HG02798 (cell line): Measurements from ENCODE around the gene RASGEF1B.
A peak's percentile ranks its signal among the peaks of the same experiment; 100 is the strongest.
"Not testable (repeated sequence)": the region's sequence is repeated elsewhere in the genome, so short reads cannot be mapped to it uniquely, and the experiment has no call there.

ENCODE experiments used
- ATAC-seq: cut with Tn5 transposase; IDR thresholded peaks from one replicate; pipeline ENCODE4 v1.9.1; 2021; ENCODE audit warnings: mild to moderate bottlenecking; ENCODE audit not compliant: unreplicated experiment, poor library complexity

The RASGEF1B gene

DNA sequence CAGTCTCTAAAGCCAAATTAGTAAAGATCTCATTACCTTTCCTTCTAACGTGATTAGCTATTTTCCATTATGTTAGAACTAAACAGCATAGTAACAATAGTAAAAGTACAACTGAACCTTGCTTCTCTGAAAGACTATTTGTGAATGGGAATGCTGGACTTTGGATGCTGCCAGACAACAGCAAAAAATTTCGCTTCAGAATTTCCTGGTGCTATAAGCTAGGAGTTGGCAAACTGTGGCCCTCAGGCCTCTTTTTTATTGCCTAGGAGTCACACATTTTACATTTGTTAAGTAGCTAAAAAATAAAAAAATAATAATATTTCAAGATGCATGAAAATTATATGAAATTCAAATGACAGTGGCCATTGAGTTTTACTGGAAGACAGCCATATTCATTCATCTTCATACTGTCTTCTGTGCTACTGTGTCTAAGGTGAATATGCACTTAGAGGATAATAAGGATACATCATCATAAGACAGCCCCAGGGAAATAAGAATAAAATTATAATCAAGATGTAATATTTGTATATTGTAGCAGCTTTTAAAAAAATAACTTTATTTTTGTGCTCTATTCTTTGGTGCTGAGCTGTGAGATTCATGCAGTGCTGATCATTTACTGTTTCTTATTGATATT is 34.6 kb downstream of the RASGEF1B start:
- no peak for ATAC-seq

DNA sequence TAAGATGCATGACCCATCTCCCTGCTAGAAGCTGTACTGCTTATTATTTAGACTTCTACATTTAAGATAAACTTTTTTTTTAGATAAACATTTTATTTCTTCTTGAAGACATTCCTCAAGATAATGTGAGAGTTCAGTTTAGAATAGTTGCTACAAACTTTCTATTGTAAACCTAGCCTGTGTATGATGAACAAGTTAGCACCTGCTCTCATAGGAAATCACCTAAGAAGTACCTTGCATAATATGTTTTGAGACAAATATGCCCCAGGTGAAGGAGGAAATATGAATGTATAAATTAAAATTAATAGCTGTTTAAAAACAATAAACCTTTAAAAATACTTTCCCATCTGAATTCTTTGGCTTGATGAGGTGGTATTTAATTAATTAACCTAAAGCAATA is 35.6 kb downstream of the RASGEF1B start:
- no peak for ATAC-seq

DNA sequence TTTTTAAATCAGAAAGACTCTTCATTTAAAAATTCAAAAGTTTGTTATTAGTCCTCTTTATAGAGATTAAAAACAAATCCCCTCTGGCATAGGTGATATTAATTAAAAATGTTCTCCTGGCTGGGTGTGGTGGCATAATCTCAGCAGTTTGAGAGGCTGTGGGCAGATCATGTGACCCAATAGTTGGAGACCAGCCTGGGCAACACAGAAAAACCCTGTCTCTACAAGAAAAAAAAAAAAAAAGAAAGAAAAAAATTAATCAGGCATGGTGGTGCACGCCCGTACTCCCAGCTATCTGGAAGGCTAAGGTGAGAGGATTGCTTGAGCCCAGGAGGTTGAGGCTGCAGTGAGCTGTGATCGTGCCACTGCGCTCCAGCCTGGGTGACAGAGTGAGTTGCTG is 38.9 kb downstream of the RASGEF1B start:
- ATAC-seq, result no peak

DNA sequence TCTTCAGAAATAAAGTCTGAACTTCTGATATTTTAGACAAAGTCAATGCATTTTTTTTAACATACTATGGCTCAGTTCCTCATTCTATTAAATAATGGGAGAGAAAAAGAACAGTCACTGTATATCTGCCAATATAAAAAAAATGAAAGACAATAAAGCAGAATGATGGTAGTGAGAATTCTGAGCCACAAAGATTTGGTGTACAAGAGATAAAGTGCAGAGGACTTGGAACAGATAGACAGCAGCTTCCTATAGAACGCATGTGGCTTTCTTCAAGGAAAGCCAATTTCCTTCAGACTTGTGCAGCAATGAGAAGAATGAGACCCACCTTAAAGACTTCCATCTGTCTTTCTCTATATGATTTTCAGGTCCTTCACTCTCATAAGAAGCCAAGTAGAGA is 39.7 kb downstream of the RASGEF1B start:
- no peak for ATAC-seq

DNA sequence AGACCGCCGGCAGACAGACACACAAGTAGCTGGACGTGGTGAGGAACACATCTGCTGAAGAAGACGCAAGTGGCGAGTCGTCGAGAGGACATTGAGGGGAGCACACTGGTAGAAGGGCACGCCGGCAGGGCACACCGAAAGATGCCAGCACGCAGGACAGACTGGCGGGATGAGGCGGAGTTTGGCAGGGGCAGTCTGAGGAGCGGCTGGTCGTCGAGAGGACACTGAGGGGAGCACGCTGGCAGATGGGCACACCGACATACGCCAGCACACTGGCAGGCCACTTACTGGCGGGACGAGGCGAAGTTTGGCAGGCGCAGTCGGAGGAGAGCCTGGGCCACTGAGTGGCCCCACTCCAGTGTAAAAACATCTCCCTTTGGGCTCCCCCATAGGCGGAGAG is 42.1 kb downstream of the RASGEF1B start:
- no peak for ATAC-seq

DNA sequence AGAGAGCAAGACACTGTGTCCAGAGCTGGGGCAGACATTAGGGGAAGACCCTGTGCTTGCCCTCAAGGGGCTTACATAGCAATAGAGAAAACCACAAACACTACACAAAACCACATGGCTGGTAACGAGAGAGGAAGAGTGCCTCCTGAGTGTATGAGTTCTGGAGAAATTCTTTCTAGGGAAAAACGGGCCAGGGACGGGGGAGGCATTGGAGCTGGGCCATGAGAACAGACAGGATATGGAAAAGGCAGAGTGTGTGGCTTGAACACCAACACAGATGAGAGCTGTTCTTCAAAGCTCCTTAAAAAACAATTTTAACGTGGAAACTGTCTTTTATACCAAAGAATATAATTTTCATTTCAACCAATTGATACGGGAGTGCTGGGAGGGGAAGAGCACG is 42.7 kb downstream of the RASGEF1B start:
- ATAC-seq, result no peak

DNA sequence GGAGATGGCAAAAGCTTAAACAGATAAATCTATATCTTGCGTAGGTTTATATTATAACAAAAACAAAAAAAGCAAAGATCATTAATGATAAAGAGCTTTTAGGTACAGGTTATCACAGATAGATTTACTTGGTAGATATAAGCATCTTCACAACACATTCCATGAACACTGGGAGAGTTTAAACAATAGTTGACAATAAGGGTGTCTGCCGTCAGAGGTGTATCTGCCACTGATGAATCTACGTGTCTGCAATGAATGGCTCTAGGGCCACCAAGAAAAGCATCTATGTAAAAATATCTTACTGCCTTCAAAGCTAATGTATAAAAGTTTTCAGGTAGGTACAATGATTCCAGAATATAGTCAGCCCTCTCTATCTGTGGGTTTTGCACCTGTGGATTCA is 43.7 kb downstream of the RASGEF1B start:
- ATAC-seq, result no peak

DNA sequence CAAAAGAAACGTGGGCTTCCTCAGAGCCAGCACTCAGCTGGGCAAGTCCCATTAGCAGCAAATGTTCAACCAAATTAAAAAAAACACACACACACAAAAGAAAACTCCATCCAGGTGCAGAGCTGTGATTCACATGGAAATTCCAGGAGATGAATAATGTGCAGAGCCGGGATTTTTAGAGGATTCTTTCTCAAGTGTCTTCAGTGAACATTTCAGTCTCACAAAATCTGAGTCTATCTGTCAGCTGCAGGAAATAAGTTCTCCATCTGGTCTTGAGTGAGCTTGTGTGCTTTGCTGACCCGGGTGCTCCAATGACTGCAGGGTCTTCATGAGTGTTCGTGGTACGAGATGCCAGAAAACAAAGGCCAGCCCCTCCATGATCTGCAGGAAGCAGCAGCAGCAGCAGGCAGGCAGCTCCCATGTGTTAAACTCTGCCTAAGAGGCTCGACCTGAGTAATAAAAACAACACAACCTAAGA is 44.3 kb downstream of the RASGEF1B start:
- ATAC-seq, result no peak

DNA sequence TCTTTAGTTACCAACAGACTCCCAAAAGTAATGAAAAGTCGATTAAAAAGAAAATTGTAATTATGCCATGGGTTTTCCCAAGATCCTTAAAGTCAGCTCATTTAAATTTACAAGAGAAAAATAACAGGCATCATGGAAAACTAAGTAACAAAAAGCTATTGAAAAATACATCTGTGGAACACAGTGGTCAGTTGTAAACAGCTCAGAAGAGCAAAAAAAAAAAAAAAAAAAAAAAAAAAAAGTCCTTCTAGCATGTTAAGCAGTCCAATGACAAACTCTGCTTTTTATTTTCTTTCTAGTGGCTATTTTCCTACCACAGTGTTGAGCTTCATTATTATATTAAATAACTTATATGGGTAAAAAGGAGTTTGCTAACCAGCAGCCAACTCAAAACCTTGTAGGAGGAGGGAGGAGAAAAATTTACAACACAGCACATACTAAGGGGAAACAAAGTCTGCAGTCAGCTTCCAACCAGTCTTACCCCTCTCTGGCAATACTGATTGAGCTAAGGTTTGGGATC is 44.9 kb downstream of the RASGEF1B start:
- ATAC-seq, result no peak

DNA sequence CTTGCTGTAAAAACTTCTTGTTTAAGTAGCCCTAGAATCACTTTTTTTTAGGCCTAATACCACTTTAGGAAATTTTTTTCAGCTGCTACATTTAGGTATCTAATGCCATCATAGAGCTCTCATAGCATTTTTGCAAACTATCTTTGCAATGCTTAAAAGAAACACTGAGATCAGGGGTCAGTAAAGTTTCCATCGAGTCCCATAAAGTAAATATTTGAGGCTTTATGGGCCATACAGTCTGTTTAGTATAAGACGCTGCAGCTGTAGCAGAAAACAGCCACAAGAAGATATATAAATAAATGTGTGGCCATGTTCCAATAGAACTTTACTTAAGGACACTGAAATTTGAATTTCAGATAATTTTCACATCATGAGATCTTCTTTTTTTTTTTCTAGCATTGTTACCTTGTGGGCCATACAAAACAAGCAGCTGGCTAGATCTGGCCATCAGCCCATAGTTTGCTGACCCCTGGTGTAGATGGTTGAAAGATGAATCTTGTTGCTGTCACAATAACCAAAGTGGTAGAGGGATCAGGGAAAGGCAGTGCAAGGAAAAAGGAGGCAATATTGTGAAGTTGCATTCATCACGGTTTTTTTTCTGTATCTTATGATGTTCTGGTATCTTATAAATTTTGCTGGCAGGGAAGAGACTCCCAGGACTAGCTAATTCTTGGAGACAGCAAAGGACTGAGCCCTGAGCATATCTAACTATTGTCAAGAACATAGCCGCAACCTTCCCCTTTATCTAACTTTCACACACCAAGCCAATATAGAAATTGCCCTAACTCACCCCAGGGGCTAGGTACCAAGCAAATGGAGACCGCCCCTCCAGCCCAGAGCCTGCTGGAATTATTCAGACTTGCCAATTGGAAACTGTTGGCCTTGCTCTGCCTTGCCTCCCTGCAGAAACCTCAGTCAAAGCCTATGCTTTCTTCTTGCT is 46.6 kb downstream of the RASGEF1B start:
- ATAC-seq, result no peak

DNA sequence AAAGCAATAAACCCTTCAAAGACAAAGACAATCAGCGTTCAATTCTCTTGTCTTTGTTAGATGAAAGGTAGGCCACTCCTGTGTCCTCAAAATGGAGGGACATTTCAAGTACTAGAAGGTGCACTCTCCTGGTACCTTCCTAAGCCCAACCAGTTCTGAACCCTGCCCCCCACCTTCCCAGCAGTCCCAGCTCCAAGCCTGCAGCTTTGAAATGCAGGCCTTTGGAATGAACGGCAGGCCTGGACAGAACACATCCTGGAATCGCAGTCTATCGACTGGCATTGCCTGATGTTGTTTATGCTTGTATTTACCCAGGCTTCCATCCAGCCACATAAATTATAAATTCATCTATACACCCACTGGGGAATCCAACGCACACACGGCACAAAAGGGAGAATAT is 47.4 kb downstream of the RASGEF1B start:
- ATAC-seq, result no peak

DNA sequence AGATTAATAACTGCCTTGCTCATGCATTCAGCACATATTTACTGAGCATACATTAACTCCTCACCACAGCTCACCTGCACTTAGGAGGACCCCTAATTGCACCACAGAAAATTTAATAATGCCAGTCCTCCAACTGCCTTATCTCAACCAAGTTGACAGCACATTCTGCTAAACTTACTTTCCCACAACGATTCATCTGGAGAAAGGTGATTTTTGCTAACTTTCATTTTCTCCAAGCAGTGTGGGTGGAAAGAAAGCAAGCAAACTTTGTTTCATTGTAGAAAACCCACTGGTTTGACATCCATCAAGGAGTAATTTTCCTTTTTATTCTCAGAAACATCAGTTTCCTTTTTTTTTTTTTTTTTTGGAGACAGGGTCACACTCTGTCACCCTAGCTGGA is 49.1 kb downstream of the RASGEF1B start:
- ATAC-seq, result no peak

DNA sequence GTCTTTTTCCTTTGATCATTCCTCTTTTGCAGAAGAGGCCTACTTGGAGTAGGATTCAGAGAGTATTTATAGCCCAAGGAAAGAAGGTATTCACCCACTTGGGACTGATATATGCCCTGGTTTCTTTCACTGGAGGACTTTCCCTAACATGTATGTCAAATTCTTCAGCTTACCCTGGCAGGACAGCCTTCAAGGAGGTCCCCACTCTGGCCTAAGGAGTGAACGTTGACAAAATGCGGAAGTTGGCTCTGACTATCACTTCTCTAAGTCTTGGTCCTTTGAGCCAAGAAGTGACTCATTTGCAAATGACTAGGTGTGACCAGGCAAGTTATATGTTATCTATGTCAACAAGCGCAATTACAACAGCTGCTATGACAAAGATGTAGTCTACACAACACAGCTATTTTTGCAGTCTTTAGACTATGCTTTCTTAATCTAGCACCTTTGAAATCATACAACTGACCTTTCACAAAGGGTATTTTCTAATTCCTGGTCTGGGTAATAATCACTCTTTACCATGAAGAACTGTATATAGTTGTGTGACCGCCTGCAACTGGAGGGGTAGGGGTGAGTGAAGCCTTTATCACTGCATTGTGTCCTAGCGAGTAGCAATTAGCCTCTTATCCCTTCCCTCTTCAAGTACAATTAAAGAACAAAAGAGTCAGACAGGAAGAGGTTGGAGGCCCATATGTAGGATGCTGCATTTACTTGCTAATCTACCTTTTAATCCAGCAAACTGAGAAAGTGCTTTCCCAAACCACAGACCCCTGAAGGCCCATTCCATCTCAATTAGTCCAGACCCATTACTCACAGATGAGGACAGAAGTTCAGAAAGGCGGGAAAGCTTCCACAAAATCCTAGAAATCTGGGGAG is 50.1 kb downstream of the RASGEF1B start:
- peak; percentile 98 for ATAC-seq

DNA sequence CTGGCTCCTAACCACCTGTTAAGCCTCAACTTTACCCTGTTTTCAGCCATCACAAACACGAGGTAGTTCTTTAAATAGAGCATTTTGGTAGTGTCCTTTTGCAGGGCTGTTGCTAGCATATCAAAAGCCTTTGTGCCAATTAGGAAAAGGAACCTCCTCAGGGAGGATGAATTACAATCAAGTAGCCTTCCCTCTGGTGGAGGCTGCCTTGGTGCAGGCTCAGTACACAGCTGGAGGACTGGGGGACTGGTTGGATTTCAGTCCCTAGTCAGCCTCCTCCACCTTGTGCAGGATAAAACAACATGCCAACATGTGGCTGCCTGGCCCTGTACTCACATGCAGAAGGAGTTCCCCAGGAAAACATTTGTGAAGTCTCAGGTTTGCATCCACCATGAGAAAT is 53.1 kb downstream of the RASGEF1B start:
- ATAC-seq, result no peak

DNA sequence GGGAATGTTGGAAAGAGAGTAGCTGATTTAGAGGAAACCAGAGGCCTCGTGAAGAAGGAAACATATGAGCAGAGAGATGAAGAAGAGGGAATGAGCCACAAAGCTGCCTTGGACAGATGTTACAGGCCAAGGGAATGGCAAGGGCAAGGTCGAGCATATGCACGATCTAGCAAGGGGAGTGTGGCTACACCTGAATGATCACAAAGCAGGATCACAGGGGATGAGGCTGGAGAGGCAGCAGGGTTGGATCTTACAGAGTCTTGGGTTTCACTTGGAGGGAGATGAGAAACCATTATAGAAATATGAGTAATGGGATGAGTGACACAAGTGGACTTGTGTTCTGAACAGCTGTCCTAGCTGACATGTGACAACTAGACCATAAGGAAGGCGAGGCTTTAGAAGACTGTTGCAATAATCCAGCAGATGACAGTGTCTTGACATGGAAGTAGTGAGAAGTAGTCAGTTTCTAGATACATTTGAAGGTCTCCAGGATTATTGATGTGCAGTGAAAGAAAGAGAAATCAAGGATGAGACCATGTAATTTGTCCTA is 58.7 kb downstream of the RASGEF1B start:
- no peak for ATAC-seq

DNA sequence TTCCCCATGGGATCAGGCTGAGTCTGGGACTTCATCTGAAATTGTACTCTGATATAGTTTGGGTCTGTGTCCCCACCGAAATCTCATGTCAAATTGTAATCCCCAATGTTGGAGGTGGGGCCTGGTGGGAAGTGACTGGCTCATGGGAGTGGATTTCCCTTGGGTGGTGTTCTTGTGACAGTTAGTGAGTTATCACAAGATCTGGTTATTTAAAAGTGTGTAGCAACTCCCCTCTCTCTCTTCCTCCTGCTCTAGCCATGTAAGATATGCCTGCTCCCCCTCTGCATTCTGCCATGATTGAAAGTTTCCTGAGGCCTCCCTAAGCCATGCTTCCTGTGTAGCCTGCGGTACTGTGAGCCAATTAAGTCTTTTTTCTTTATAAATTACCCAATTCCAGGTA is 61.0 kb downstream of the RASGEF1B start:
- no peak for ATAC-seq

DNA sequence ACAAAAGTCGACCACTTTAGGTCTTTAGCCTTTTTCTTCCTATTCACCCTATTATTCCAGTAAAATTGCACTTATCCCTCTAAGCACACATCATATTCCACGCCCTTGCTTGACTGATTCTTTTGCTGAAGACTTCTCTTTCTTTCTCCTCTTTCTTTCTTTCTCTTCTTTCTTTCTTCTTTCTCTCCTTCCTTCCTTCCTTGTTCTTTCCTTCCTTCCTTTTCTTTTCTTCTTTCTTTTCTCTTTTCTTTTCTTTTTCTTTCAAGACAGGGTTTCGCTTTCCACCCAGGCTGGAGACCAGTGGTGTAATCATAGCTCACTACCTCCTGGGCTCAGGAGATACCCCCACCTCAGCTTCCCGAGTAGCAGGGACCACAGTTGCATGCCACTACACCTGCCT is 61.9 kb downstream of the RASGEF1B start:
- no peak for ATAC-seq

DNA sequence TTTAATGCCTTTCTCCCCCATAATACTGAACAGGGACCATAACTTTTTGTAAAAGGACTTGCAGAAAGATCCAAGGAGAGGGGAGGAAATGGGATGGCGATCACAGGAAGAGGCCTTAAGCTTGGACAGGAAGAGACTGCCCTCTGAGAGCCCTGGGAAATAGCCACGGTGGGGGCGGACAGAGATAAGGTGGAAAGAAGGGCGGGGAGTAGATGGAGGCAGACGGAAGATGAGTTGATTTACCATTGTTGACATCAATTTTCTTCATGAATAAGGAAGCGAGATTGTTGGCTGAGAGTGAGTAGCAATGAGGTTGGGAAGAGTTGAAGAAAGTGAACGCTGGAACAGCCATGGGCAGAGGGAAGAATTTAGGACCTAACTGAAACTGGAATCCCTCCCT is 63.4 kb downstream of the RASGEF1B start:
- no peak for ATAC-seq

DNA sequence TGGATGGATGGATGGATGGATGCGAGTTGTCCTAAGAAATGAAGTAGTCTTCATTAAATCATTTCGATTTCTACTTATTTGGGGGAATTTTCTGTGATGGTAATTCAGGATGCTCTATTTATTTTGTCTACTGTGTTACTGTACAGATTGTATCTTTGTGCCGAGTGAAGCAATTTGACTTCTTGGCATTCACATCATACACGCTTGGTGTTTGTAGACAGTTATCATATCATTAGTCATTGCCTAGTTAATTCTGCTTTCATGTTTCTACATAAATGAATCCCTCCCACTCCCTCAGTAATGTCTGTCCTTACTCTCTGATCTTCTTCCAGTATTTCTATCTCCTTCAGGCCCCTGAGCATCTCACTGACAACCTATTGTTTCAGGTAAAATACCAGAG is 64.0 kb downstream of the RASGEF1B start:
- no peak for ATAC-seq

DNA sequence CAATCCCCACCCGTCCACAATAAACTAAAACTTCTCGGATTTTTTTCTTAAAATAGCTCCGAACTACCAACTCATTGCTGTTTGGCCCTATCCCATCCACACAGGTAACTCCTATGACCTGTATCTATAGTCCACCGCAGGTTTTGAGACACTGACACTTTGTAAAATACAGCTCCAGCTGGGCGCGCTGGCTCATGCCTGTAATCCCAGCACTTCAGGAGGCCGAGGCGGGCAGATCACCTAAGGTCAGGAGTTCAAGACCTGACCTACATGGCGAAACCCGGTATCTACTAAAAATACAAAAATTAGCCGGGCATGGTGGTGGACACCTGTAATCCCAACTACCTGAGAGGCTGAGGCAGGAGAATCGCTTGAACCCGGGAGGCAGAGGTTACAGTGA is 65.2 kb downstream of the RASGEF1B start:
- not testable (repeated sequence) for ATAC-seq
